ENCODE results near the gene IL17RD.

GRCh38 chr3:57053122-57053521, 112.0 kb downstream of the IL17RD start:
- no peak for TF ChIP-seq EZH2 (IDR thresholded peaks at IDR 0.05; ENCODE audit: borderline replicate concordance, low read length)
- no peak for TF ChIP-seq CTCF (conservative IDR thresholded peaks at IDR 0.05 in 1 of 2, IDR thresholded peaks at IDR 0.05 in 1 of 2; ENCODE audit: extremely low read depth in 1 of 2, insufficient read depth in 1 of 2, low read depth in 1 of 2, low read length in 2 of 2)

Measured in mammary epithelial cell (primary cell).